Parathyroid adenoma (tissue), 2 donors: Measurements from ENCODE around the gene APLNR.

Experiments used
- H2AFZ ChIP-seq: fragments of 300-600 bp; sonication (generic); one replicate; pipeline ENCODE4 v1.7.0; 2017; ENCODE audit warnings: antibody characterized with exemption, mild to moderate bottlenecking
- H3K27ac ChIP-seq: fragments of 300-600 bp; sonication (generic); one replicate; pipeline ENCODE4 v1.7.0; 2017
- H3K27me3 ChIP-seq: fragments of 300-600 bp; sonication (generic); one replicate; pipeline ENCODE4 v1.7.0; 2017; ENCODE audit warnings: low read length; ENCODE audit not compliant: control insufficient read depth, insufficient read depth
- H3K36me3 ChIP-seq: fragments of 300-600 bp; sonication (generic); one replicate; pipeline ENCODE4 v1.7.0; 2017; ENCODE audit warnings: low read length; ENCODE audit not compliant: control insufficient read depth, insufficient read depth
- H3K4me1 ChIP-seq: fragments of 300-600 bp; sonication (generic); one replicate; pipeline ENCODE4 v1.7.0; 2017; ENCODE audit warnings: control low read depth
- H3K4me2 ChIP-seq: fragments of 300-600 bp; sonication (generic); one replicate; pipeline ENCODE4 v1.7.0; 2017; ENCODE audit warnings: low read length
- H3K4me3 ChIP-seq: fragments of 300-600 bp; sonication (generic); one replicate; pipeline ENCODE4 v1.7.0; 2017; ENCODE audit warnings: low read depth, low read length
- H3K79me2 ChIP-seq: fragments of 300-600 bp; sonication (generic); one replicate; pipeline ENCODE4 v1.7.0; 2017; ENCODE audit warnings: control low read depth
- H3K9ac ChIP-seq: fragments of 300-600 bp; sonication (generic); one replicate; pipeline ENCODE4 v1.7.0; 2017; ENCODE audit warnings: mild to moderate bottlenecking
- H3K9me3 ChIP-seq: fragments of 300-600 bp; sonication (generic); one replicate; pipeline ENCODE4 v1.7.0; 2017; ENCODE audit warnings: low read length; ENCODE audit not compliant: control insufficient read depth
- TF ChIP-seq, protein P1 (sequence below): fragments of 300-600 bp; sonication (generic); IDR thresholded peaks from one replicate; pipeline ENCODE4 v1.7.0; 2017; ENCODE audit warnings: antibody characterized with exemption, mild to moderate bottlenecking
- donor health status: primary hyperparathyroidism.

APLNR gene

DNA sequence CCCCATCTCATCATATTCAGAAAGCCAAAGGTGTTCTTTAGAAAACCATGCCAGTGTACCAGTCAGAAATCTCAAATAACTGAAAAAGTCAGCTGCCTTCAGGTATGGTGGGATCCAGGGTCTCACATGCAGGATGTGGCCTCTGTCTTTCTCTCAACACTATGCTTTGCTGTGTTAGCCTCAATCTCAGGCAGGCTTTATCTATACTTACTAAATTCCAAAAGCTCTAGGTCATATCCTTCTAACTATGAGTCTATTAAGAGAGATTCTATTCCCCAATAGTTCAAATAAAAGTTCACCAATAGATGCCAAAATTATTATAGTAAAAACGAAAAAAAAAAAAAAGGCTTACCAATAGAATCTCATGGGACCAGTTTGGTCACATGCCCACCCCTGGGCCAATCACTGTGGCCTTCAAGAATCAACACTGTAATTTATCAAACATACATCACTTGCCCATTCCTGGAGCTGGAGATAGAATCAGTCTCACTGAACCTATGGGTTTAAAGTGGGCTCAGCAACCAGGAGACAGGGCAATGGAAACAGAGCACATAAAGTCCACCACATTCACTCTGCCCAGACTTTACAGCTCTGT lies 38.0 kb upstream of the APLNR start:
- no peak overlapping the region for H3K4me3 ChIP-seq
- H3K9ac ChIP-seq: no peak overlapping the region
- H3K9me3 ChIP-seq: no peaks in the 10 kb centered on the region
- peaks cover 10% of the 10 kb centered on the region for H3K4me1 ChIP-seq
- no peak overlapping the region for H2AFZ ChIP-seq
- TF ChIP-seq, protein P1, sequence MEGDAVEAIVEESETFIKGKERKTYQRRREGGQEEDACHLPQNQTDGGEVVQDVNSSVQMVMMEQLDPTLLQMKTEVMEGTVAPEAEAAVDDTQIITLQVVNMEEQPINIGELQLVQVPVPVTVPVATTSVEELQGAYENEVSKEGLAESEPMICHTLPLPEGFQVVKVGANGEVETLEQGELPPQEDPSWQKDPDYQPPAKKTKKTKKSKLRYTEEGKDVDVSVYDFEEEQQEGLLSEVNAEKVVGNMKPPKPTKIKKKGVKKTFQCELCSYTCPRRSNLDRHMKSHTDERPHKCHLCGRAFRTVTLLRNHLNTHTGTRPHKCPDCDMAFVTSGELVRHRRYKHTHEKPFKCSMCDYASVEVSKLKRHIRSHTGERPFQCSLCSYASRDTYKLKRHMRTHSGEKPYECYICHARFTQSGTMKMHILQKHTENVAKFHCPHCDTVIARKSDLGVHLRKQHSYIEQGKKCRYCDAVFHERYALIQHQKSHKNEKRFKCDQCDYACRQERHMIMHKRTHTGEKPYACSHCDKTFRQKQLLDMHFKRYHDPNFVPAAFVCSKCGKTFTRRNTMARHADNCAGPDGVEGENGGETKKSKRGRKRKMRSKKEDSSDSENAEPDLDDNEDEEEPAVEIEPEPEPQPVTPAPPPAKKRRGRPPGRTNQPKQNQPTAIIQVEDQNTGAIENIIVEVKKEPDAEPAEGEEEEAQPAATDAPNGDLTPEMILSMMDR: no peak
- H3K36me3 ChIP-seq: no peaks in the 10 kb centered on the region
- no peaks in the 10 kb centered on the region for H3K27me3 ChIP-seq
- H3K79me2 ChIP-seq: no peaks in the 10 kb centered on the region
- H3K4me2 ChIP-seq: no peak overlapping the region
- H3K27ac ChIP-seq: peak overlapping the region; percentile 53

DNA sequence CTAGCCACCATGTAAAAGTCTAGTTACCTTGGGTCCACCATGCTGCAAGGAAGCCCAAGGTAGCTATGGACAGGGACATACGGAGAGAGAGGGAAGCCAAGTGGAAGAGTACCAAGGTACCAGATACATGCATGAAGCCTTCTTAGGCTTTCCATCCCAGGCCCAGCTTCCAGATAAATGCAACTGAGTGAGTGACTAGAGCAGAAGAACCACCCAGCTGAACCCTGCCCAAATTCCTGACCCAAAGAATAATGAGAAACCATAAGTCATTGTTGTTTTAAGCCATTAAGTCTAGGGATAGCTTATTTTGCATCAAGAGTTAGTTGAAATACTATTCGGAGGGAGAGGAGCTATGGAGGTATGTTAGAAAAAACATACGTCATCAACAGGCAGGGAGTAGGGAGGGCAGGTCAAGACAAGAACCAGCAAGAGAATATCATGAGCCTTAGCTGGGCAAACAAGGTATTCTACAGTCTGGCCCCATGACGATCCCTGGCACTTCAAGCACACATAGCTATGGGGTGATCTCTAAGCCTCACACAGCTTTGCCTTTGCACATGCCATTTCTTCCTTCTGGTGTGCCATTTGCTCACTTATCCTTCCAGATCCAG lies 36.5 kb upstream of the APLNR start:
- TF ChIP-seq, protein P1: no peak
- Histone ChIP-seq H3K79me2 (no peaks in the 10 kb centered on the region), H3K27me3 (no peaks in the 10 kb centered on the region), H3K4me2 (no peak overlapping the region), H3K27ac (no peak overlapping the region), H3K36me3 (no peaks in the 10 kb centered on the region), H3K9me3 (no peaks in the 10 kb centered on the region), H3K4me1 (peaks cover 11% of the 10 kb centered on the region), H2AFZ (no peak overlapping the region), H3K9ac (no peak overlapping the region), H3K4me3 (no peak overlapping the region)

DNA sequence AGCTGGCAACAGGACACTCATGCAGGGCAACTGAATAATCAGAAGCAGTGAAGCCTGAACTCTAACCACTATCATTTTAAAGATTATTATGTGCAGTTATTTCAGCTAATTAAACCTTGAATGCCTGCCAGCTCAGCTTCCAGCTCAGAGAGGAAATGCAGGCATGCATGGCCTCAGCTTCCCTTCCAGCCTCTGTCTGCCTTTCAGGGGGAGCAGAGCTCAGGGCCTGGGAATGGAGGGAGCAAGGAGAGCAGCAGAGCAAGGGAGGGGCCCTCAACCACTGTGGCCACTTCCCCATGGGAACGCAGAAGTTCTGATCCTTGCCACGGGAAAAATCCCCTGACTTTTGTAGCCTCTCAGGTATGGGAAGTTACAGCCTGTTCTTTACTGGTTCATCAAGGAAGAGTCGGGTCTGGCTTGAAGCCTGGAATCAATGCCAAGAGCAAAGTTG lies 32.5 kb upstream of the APLNR start:
- no peak overlapping the region for H2AFZ ChIP-seq
- no peak overlapping the region for H3K9ac ChIP-seq
- no peak overlapping the region for H3K4me3 ChIP-seq
- H3K9me3 ChIP-seq: no peaks in the 10 kb centered on the region
- no peaks in the 10 kb centered on the region for H3K79me2 ChIP-seq
- no peaks in the 10 kb centered on the region for H3K36me3 ChIP-seq
- TF ChIP-seq, protein P1: no peak
- H3K27ac ChIP-seq: no peak overlapping the region
- H3K4me2 ChIP-seq: no peak overlapping the region
- H3K4me1 ChIP-seq: peaks cover 2% of the 10 kb centered on the region
- no peaks in the 10 kb centered on the region for H3K27me3 ChIP-seq

DNA sequence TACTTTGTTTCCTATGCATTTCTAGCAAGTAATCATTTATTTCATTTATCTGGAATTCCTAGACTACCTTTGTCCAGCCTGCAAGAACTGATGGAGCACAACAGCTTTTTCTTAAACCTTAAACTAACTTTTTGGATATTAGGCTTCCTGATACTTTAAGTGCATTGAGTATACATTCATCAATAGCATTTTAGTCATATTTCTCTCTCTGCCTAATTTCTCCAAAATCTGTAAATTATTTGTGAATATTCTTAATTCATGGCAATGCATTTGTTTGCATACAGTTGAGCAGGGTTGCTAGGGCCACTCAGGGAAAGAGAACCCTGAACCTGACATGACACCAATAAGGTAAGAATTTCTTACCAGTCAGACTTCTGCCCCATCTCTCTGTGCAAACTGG lies 29.1 kb upstream of the APLNR start:
- no peak overlapping the region for H2AFZ ChIP-seq
- no peaks in the 10 kb centered on the region for H3K27me3 ChIP-seq
- H3K9ac ChIP-seq: no peak overlapping the region
- no peaks in the 10 kb centered on the region for H3K9me3 ChIP-seq
- no peak overlapping the region for H3K27ac ChIP-seq
- H3K79me2 ChIP-seq: no peaks in the 10 kb centered on the region
- TF ChIP-seq, protein P1: no peak
- H3K4me2 ChIP-seq: no peak overlapping the region
- H3K4me1 ChIP-seq: peaks cover 2% of the 10 kb centered on the region
- H3K36me3 ChIP-seq: no peaks in the 10 kb centered on the region
- no peak overlapping the region for H3K4me3 ChIP-seq

- no peak overlapping the region for H3K27ac ChIP-seq
- H2AFZ ChIP-seq: no peak overlapping the region
- no peaks in the 10 kb centered on the region for H3K4me1 ChIP-seq
- no peak overlapping the region for H3K9ac ChIP-seq
- TF ChIP-seq, protein P1: no peak
- no peaks in the 10 kb centered on the region for H3K27me3 ChIP-seq
- no peaks in the 10 kb centered on the region for H3K9me3 ChIP-seq
- no peak overlapping the region for H3K4me3 ChIP-seq
- no peaks in the 10 kb centered on the region for H3K79me2 ChIP-seq
- no peak overlapping the region for H3K4me2 ChIP-seq
- no peaks in the 10 kb centered on the region for H3K36me3 ChIP-seq
These were observed 26.3 kb upstream of the APLNR start for GRCh38 chr11:57263351-57263750.
